Placental epithelial cell (primary cell): Measurements from ENCODE around the gene TNFRSF6B. TPM values are rescaled to one million over a fixed set of nuclear protein-coding genes. Genes with fewer than 3 reads are reported as not detected.

Experiments used
- small RNA-seq: library from RNA; depleted of rRNA; stranded (forward); fragments of <200 nt; gene quantifications from one replicate; pipeline ENCODE3, GENCODE V24; 2012
- total RNA-seq: library from RNA; depleted of rRNA; stranded (reverse); fragments of >200 nt; gene quantifications from 2 replicates; pipeline ENCODE4 v1.2.3, GENCODE V29; 2012

Gene TNFRSF6B, protein sequence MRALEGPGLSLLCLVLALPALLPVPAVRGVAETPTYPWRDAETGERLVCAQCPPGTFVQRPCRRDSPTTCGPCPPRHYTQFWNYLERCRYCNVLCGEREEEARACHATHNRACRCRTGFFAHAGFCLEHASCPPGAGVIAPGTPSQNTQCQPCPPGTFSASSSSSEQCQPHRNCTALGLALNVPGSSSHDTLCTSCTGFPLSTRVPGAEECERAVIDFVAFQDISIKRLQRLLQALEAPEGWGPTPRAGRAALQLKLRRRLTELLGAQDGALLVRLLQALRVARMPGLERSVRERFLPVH
- 0.39 TPM in 1 of 2 replicates, not detected in the other for total RNA-seq

DNA sequence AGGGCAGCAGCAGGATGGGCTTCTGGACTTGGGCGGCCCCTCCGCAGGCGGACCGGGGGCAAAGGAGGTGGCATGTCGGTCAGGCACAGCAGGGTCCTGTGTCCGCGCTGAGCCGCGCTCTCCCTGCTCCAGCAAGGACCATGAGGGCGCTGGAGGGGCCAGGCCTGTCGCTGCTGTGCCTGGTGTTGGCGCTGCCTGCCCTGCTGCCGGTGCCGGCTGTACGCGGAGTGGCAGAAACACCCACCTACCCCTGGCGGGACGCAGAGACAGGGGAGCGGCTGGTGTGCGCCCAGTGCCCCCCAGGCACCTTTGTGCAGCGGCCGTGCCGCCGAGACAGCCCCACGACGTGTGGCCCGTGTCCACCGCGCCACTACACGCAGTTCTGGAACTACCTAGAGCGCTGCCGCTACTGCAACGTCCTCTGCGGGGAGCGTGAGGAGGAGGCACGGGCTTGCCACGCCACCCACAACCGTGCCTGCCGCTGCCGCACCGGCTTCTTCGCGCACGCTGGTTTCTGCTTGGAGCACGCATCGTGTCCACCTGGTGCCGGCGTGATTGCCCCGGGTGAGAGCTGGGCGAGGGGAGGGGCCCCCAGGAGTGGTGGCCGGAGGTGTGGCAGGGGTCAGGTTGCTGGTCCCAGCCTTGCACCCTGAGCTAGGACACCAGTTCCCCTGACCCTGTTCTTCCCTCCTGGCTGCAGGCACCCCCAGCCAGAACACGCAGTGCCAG lies at the start of gene TNFRSF6B:
TNFRSF6B (plus strand) TSS at position 25 of the 729 bp plus-strand sequence; CDS start at position 141, 116 bp downstream.

DNA sequence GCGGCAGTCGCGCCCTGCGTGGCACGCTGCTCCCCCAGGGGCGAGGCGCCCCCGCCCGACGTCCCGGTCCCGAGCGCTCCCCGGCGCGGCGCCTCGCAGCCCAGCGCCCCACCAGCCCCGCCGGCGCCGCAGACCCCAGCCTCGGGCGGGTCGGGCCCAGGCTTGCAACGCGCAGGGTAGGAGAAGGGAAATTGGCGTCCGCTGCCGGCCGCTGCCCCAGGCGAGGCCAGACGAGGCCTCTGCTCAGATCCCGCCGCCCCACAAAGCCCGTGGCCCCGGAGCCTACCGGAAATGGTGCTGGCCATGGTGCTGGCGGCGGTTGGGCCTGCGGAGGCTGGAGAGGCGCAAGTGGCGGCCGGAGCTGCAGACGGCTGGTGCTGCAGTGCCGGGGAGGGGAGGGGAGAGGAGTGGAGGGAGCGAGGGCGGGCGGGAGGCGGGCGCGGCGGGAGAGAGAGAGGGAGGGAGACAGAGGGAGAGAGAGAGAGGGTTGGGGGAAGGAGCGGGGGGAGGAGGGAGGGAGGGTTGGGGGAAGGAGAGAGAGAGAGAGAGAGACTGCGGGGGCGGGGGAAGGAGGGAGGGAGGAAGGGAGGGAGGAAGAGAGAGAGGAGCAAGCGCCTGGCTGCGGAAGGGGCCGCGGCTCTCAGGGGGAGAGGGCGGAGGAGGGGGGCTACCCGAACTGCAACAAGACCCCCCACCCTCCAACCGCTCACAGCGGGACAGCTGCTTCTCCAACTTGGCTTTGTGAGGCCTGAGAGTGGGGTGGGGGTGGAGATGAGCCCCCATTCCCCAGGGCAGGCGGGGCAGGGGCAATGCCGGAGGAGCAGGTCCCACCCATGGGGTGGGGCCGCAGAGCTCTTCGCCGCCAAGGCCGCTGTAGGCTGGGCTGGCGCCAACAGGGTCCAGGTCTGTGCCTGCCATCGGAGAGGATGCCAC lies 43.1 kb upstream of the TNFRSF6B start, which contains the start of gene STMN3:
STMN3 (minus strand) TSS at position 384 of the 933 bp plus-strand sequence; CDS start at position 305, 79 bp downstream.

DNA sequence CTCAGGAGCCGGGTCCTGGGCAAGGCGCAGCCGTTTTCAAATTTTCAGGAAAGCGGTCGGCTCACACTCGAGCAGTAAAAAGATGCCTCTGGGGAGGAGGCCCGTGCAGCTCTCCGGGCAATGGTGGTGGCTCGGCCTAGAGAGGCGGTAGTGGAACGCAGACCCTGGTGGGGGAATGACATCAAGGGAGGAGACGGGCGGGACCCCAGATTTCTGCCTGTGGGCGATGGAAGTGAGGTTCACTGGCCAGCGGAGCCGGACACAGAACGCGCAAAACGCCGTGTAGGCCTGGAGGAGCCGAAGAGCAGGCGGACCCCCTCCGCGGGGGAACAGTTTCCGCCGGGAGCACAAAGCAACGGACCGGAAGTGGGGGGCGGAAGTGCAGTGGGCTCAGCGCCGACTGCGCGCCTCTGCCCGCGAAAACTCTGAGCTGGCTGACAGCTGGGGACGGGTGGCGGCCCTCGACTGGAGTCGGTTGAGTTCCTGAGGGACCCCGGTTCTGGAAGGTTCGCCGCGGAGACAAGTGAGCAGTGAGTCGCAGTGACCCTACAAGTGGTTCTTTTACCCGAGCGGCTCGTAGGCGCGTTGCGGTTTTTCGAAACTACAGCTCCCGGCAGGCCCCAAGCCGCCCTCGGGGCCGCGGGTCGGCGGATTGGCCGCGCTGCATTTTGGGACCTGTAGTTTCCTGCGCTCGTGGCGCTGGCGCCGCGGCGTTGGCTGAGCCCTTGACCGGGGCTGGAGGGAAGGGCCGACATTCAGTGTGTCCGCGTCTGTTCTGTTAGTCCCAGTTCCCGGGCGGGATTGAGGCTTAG lies 38.3 kb upstream of the TNFRSF6B start, which contains the start of gene RTEL1:
RTEL1 (plus strand) TSS at position 376 of the 812 bp plus-strand sequence. CDS start 1,091 bp downstream, outside the sequence.

DNA sequence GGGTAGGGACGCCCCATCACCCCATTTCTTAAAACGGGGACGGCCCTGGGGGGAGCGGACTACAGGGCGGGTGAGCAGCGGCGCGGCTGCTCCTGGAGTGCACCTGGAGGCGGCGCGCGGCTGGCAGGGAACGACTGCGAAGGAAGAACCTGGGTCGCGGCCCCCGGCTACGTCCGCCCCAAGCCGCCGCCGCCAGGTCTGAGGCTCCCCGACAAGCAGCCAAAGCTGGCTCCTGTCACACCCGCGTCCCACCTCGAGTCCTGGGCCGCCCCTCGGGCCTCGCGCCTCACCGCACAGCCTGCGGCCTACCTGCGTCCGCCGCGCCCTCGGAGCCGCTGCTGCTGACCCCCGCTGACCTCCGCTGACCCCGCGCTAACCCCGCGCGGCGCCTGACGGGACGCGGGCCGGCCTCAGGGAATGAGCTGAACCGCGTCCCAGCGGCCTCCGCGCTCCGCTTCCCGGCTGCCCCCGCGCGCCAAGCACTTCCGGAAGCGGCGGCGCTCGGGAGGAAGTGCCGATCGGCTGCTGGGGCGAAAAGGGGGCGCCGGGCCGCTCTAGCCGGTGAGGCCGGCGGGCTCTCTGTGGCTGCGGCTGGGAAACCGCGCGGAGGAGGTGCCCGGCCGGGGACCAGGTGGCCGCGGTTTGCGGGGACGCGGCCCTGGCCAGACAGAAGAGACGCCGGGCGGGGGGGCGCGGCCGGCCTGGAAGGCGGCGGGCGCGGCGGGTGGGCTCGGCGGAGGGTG lies 11.3 kb downstream of the TNFRSF6B start, which contains the start of the genes ARFRP1 and ZGPAT:
ARFRP1 (minus strand) TSS at position 419 of the 743 bp plus-strand sequence. CDS start 885 bp downstream, outside the sequence.
ZGPAT (plus strand) TSS at position 482 of the 743 bp plus-strand sequence. CDS start 542 bp downstream, outside the sequence.

DNA sequence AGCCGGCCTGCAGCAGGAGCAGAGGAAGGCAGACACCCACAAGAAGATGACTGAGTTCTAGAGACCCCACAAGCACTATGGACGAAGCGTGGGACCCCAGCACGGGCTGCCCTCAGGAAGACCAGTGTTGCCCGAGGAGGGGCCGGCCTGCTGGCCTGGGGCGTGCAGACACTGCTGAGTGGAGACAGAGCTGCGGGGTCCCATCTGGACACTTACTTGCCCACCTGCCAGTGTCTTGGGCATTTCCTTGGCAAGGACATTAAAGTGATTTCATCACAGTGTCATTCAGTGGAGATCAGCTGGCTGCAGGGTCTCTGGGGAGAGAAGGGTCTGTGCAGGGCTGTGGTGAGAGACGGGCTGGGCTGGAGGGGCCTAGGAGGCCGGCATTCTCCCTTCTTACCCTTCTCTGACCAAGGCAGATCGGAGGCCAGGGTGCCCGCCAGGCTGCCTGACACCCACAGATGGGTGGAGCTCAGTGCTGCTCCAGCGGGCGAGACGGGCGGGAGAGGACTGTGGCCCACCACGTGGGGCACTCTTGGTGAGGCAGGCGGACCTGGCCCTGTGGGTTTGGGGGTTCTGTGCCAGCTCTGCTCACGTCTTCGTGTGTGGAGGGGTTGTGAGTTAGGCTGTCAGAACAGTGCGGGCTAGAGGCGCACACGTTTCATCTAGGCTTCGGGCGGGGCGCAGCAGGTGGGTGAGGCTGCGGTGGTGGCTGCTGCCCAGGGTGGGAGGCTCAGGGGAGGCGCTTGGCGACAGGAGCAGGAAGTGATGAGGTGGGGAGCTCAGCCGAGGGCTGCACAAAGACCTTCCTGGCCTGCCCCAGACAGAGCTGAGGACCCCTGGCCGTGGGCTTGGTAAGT lies 39.6 kb downstream of the TNFRSF6B start, which contains the start of gene LIME1:
LIME1 (plus strand) TSS at position 806 of the 860 bp plus-strand sequence. CDS start 886 bp downstream, outside the sequence.

DNA sequence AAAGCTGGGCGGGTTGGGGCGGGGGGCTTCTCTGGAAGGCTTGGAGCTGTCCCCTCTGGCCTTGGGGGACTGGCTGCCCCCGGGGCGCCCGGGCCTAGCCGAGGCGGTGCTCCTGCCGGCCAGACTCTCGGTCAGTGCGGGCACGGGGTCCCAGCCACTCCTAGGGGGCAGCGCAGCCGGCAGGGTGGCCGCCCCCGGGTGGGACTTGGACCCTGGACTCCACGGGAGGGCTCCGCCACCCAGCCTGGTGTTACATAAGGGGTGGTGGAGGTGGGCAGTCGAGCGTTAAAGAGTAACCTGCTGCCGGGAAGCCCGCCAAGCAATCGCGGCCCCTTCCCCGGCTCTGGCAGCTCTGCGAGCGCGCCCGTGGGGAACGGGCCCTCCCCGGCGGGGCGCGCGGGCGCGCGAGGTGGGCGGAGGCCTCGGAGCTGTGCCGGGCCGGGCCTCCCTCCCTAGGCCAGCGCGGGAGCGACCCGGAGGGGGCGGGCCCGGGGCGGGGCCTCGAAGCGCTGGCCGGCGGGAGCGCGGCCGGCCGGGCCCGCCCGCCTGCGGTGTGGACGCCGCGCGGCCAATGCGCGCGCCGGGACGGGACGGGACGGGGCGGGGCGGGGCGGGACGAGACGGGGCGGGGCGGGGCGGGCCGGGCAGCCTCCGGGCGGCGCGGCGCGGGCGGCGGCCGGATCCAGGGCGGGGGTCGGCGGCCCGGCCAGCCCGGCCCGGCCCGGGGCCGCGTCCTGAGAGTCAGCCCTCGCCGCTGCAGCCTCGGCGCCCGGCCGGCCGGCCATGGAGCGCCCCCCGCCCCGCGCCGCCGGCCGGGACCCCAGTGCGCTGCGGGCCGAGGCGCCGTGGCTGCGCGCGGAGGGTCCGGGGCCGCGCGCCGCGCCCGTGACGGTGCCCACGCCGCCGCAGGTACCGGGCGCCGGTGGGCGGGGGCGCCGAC lies 42.9 kb downstream of the TNFRSF6B start, which contains the start of gene SLC2A4RG:
SLC2A4RG (plus strand) TSS at position 647 of the 940 bp plus-strand sequence; CDS start at position 784, 137 bp downstream.

Small RNA genes within 50 kb of the gene (small RNA-seq; reads per million reads assigned to genes)
- gene LIME1 (not detected), gene TNFRSF6B (not detected)

Other genes starting within 250 kb of the TNFRSF6B start
- gene KCNQ2, start 224.0 kb upstream of the TNFRSF6B start, total RNA-seq: not detected in 2 replicates
- 1.8 and 11.0 TPM in 2 replicates for gene EEF1A2, start 197.6 kb upstream of the TNFRSF6B start, total RNA-seq
- 190 and 201 TPM in 2 replicates for gene PPDPF, start 175.9 kb upstream of the TNFRSF6B start, total RNA-seq
- under 0.01 and 0.22 TPM in 2 replicates for gene PTK6, start 159.3 kb upstream of the TNFRSF6B start, total RNA-seq
- not detected in 2 replicates for gene SRMS, start 148.9 kb upstream of the TNFRSF6B start, total RNA-seq
- gene FNDC11, start 142.5 kb upstream of the TNFRSF6B start, total RNA-seq: 0.11 and 0.79 TPM in 2 replicates
- 25.4 and 31.4 TPM in 2 replicates for gene HELZ2, start 122.4 kb upstream of the TNFRSF6B start, total RNA-seq
- 8.2 and 11.8 TPM in 2 replicates for gene GMEB2, start 69.6 kb upstream of the TNFRSF6B start, total RNA-seq
- 0.76 and 2.0 TPM in 2 replicates for gene STMN3, start 43.2 kb upstream of the TNFRSF6B start, total RNA-seq
- gene RTEL1, start 38.3 kb upstream of the TNFRSF6B start, total RNA-seq: 11.8 and 17.5 TPM in 2 replicates
- 18.1 and 22.4 TPM in 2 replicates for gene ARFRP1, start 11.3 kb downstream of the TNFRSF6B start, total RNA-seq
- 20.1 and 22.8 TPM in 2 replicates for gene ZGPAT, start 11.4 kb downstream of the TNFRSF6B start, total RNA-seq
- gene LIME1, start 40.0 kb downstream of the TNFRSF6B start, total RNA-seq: 2.4 and 5.1 TPM in 2 replicates
- gene SLC2A4RG, start 43.1 kb downstream of the TNFRSF6B start, total RNA-seq: 41.2 and 56.8 TPM in 2 replicates
- gene ZBTB46, start 134.6 kb downstream of the TNFRSF6B start, total RNA-seq: 1.6 and 1.8 TPM in 2 replicates
- gene ABHD16B, start 164.8 kb downstream of the TNFRSF6B start, total RNA-seq: not detected in 2 replicates
- gene TPD52L2, start 168.6 kb downstream of the TNFRSF6B start, total RNA-seq: 66.0 and 103 TPM in 2 replicates
- 34.5 and 56.6 TPM in 2 replicates for gene DNAJC5, start 198.5 kb downstream of the TNFRSF6B start, total RNA-seq